HepG2 (cell line): ENCODE results near the gene ZDHHC16. TPM values are rescaled to one million over a fixed set of nuclear protein-coding genes. Genes with fewer than 3 reads are reported as not detected.
A peak's percentile ranks its signal among the peaks of the same experiment; 100 is the strongest.

Source experiments
- ATAC-seq: fragments of 200-7000 bp; cut with Tn5 transposase; 3 replicates; pipeline ENCODE4 v1.9.1; 2020; ENCODE audit warnings: mild to moderate bottlenecking, moderate library complexity
- BruUV-seq: library from RNA; stranded (reverse); fragments of 400-500 nt; replicated peaks from 2 replicates; lab custom pipeline; 2021; lab: Mats Ljungman, UMichigan
- CTCF ChIA-PET: fragments of 300-600 bp; formaldehyde crosslinking; extraction: SDS; loops from one replicate; lab custom pipeline; 2021; ENCODE audit warnings: low total read pairs, inconsistent platforms, low intra/inter-chr PET ratio; lab: Yijun Ruan, JAX
- POLR2A ChIA-PET: fragments of 350-600 bp; sonication (Branson Sonifier 250); formaldehyde crosslinking; loops from one replicate; lab custom pipeline; 2020; ENCODE audit warnings: antibody characterized with exemption, inconsistent platforms; lab: Yijun Ruan, JAX
- DNase-seq: peaks from one replicate; pipeline ENCODE4 v3.0.0-alpha.2; 2015; ENCODE audit warnings: low spot score
- FAIRE-seq: peaks from 3 replicates; lab custom pipeline; 2011; peaks lifted over from hg19 to GRCh38; lab: Jason Lieb, UNC
- H2AFZ ChIP-seq: one replicate; pipeline ENCODE4 v1.6.1; 2011; ENCODE audit warnings: low read length, inconsistent platforms
- H3K27ac ChIP-seq: fragments of 300-600 bp; 3 replicates; pipeline ENCODE4 v1.8.0; 2011; ENCODE audit warnings: mixed run types, mild to moderate bottlenecking, mixed read lengths, low read length, inconsistent platforms; ENCODE audit not compliant: insufficient read depth; ENCODE audit errors: extremely low read length
- H3K27me3 ChIP-seq, 2 experiments: fragments of 200-600 bp in 1 of 2; 2 replicates in 1 of 2; 3 replicates in 1 of 2; pipeline versions ENCODE4 v1.6.0 to v1.8.0; 2011; ENCODE audit warnings: low read length in 2 of 2, mild to moderate bottlenecking in 2 of 2, moderate library complexity in 2 of 2, inconsistent platforms in 1 of 2; ENCODE audit not compliant: insufficient read depth in 2 of 2, control insufficient read depth in 1 of 2
- H3K36me3 ChIP-seq, 2 experiments: fragments of 200-600 bp in 1 of 2; replicated peaks in 1 of 2; 2 replicates in 1 of 2; 3 replicates in 1 of 2; pipeline versions ENCODE4 v1.5.1 to v1.8.0; 2011; ENCODE audit warnings: low read length in 2 of 2, inconsistent platforms in 1 of 2; ENCODE audit not compliant: insufficient read depth in 2 of 2, control insufficient read depth in 1 of 2
- H3K4me1 ChIP-seq: 2 replicates; pipeline ENCODE4 v1.5.1; 2012; ENCODE audit warnings: low read length, inconsistent platforms; ENCODE audit not compliant: insufficient read depth
- H3K4me2 ChIP-seq: 2 replicates; pipeline ENCODE4 v1.6.0; 2011; ENCODE audit warnings: low read depth, low read length, inconsistent platforms
- H3K4me3 ChIP-seq, 3 experiments: fragments of 200-600 bp in 1 of 3; sonication (generic), shearing (Covaris generic) in 1 of 3; replicated peaks in 1 of 3; 2 replicates each; pipeline ENCODE4 v1.5.1; 2011 to 2016; ENCODE audit warnings: low read length in 3 of 3, inconsistent platforms in 2 of 3, low read depth in 2 of 3, mild to moderate bottlenecking in 2 of 3, control low read depth in 1 of 3, mixed read lengths in 1 of 3; ENCODE audit not compliant: insufficient read depth in 1 of 3
- H3K79me2 ChIP-seq: one replicate; pipeline ENCODE4 v1.6.1; 2011; ENCODE audit warnings: low read length, inconsistent platforms; ENCODE audit not compliant: insufficient read depth
- H3K9ac ChIP-seq: 2 replicates; pipeline ENCODE4 v1.6.0; 2011; ENCODE audit warnings: mild to moderate bottlenecking, low read depth, low read length, inconsistent platforms; ENCODE audit not compliant: insufficient read depth
- H3K9me3 ChIP-seq: 2 replicates; pipeline ENCODE4 v1.5.1; 2012; ENCODE audit warnings: mild to moderate bottlenecking, low read length
- H4K20me1 ChIP-seq: 2 replicates; pipeline ENCODE4 v1.6.0; 2011; ENCODE audit warnings: inconsistent platforms, mild to moderate bottlenecking, low read length, moderate library complexity; ENCODE audit not compliant: insufficient read depth
- DDIT3 ChIP-seq: sonication (generic); formaldehyde crosslinking; IDR thresholded peaks from 2 replicates; pipeline ENCODE4 v1.4.0; 2020; ENCODE audit warnings: mild to moderate bottlenecking, missing genetic modification reagents
- KDM4B ChIP-seq: sonication (generic); formaldehyde crosslinking; IDR thresholded peaks from 2 replicates; pipeline ENCODE4 v1.4.0; 2020; ENCODE audit warnings: missing genetic modification reagents
- MYPOP ChIP-seq: sonication (generic); formaldehyde crosslinking; IDR thresholded peaks from 2 replicates; pipeline ENCODE4 v1.8.1; 2023; ENCODE audit warnings: mild to moderate bottlenecking, moderate library complexity, missing genetic modification reagents
- NAIF1 ChIP-seq: sonication (generic); formaldehyde crosslinking; IDR thresholded peaks from 2 replicates; pipeline ENCODE4 v1.5.0; 2020; ENCODE audit warnings: mild to moderate bottlenecking, missing genetic modification reagents, borderline replicate concordance
- RERE ChIP-seq: IDR thresholded peaks from 2 replicates; pipeline ENCODE4 v1.6.1; 2016; ENCODE audit warnings: low read depth, missing genetic modification reagents, missing compliant biosample characterization
- SOX6 ChIP-seq, 2 experiments: fragments of 450-650 bp in 1 of 2; sonication (generic) in 1 of 2; formaldehyde crosslinking in 1 of 2; IDR thresholded peaks; 2 replicates each; pipeline versions ENCODE4 v1.4.0 to v1.6.1; 2017 to 2020; ENCODE audit warnings: antibody characterized with exemption in 1 of 2, mild to moderate bottlenecking in 1 of 2, missing genetic modification reagents in 1 of 2
- STAG1 ChIP-seq: sonication (generic); formaldehyde crosslinking; IDR thresholded peaks from 2 replicates; pipeline ENCODE4 v1.4.0; 2020; ENCODE audit warnings: missing genetic modification reagents
- ZNF143 ChIP-seq: sonication (generic); formaldehyde crosslinking; IDR thresholded peaks from 2 replicates; pipeline ENCODE4 v1.4.0; 2020; ENCODE audit warnings: missing genetic modification reagents
- ZNF260 ChIP-seq: sonication (generic); formaldehyde crosslinking; IDR thresholded peaks from 2 replicates; pipeline ENCODE4 v1.4.0; 2020; ENCODE audit warnings: missing genetic modification reagents, low read depth, mild to moderate bottlenecking, borderline replicate concordance
- ZNF558 ChIP-seq: sonication (generic); formaldehyde crosslinking; IDR thresholded peaks from 2 replicates; pipeline ENCODE4 v1.9.0; 2022; ENCODE audit warnings: mild to moderate bottlenecking, missing genetic modification reagents, borderline replicate concordance
- ZNF674 ChIP-seq: sonication (generic); formaldehyde crosslinking; IDR thresholded peaks from 2 replicates; pipeline ENCODE4 v1.5.0; 2020; ENCODE audit warnings: low read depth, mild to moderate bottlenecking, missing genetic modification reagents
- ZNF879 ChIP-seq: sonication (generic); formaldehyde crosslinking; IDR thresholded peaks from 2 replicates; pipeline ENCODE4 v1.8.1; 2023; ENCODE audit warnings: missing genetic modification reagents
- WGBS: methylation state at CpG from one replicate; pipeline ENCODE4 v1.1.6; 2017; ENCODE audit warnings: low lambda C conversion rate; 5-methylcytosine and 5-hydroxymethylcytosine counted together
- in situ Hi-C: cut with HindIII; loops from 2 replicates; pipeline ENCODE4 v1.10.0; 2017; ENCODE audit warnings: low pct_unique_long_range_greater_than_20kb; ENCODE audit not compliant: extremely low pct_ligation_motif_present
- intact Hi-C: fragments of 100-400 bp; cut with micrococcal nuclease; formaldehyde crosslinking; loops from one replicate; pipeline ENCODE4 v1.10.0; 2022; ENCODE audit not compliant: unreplicated experiment
- polyA plus RNA-seq, 8 experiments: library from polyadenylated mRNA; depleted of rRNA in 3 of 8; stranded (reverse) in 7 of 8; unstranded in 1 of 8; fragments of >200 nt; fragmentation: Illumina TruSeq in 4 of 8; extraction: Trizol in 4 of 8; gene quantifications; 2 replicates each; pipeline versions ENCODE4 v1.2.1 to v1.2.3, GENCODE V29; 2011 to 2016; ENCODE audit warnings: low read depth in 4 of 8, missing spikeins in 1 of 8, mixed read lengths in 1 of 8; ENCODE audit not compliant: insufficient read depth in 1 of 8
- total RNA-seq, 5 experiments: library from RNA; depleted of rRNA; stranded (reverse); fragments of >200 nt; fragmentation: Illumina TruSeq; extraction: Trizol; gene quantifications; 2 replicates each; pipeline ENCODE4 v1.2.3, GENCODE V29; 2016; ENCODE audit warnings: low read depth in 1 of 5
- TF ChIP-seq, protein P1 (sequence below): sonication (generic); formaldehyde crosslinking; IDR thresholded peaks from 2 replicates; pipeline ENCODE4 v1.8.0; 2022; ENCODE audit warnings: missing genetic modification reagents, mild to moderate bottlenecking, moderate library complexity, borderline replicate concordance

Gene ZDHHC16
- total and polyA plus RNA-seq, 2 of the 13 experiments (the other 11 are each of a cell fraction or from before 2014, with no cell fraction given), result 40.8 to 41.8 TPM

- peak; percentile 95 for ATAC-seq
- peaks cover 54% of the 10 kb centered on the region for H3K4me1 ChIP-seq
- WGBS, result 0% methylated on average over 9 of the region's 66 CpGs
- TF ChIP-seq ZNF558 (CRISPR knock-in tag), result no peak
- TF ChIP-seq ZNF143 (CRISPR knock-in tag), result no peak
- no peak for TF ChIP-seq NAIF1 (CRISPR knock-in tag)
- TF ChIP-seq, protein P1, sequence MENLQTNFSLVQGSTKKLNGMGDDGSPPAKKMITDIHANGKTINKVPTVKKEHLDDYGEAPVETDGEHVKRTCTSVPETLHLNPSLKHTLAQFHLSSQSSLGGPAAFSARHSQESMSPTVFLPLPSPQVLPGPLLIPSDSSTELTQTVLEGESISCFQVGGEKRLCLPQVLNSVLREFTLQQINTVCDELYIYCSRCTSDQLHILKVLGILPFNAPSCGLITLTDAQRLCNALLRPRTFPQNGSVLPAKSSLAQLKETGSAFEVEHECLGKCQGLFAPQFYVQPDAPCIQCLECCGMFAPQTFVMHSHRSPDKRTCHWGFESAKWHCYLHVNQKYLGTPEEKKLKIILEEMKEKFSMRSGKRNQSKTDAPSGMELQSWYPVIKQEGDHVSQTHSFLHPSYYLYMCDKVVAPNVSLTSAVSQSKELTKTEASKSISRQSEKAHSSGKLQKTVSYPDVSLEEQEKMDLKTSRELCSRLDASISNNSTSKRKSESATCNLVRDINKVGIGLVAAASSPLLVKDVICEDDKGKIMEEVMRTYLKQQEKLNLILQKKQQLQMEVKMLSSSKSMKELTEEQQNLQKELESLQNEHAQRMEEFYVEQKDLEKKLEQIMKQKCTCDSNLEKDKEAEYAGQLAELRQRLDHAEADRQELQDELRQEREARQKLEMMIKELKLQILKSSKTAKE (CRISPR knock-in tag), result no peak
- no peak for TF ChIP-seq DDIT3 (CRISPR knock-in tag)
- no peak for TF ChIP-seq STAG1 (CRISPR knock-in tag)
- TF ChIP-seq RERE (CRISPR knock-in tag), result 0 out of 2 replicates have a peak, but pooled peaks have one; percentile 4
- TF ChIP-seq ZNF879, result no peak
- TF ChIP-seq KDM4B (CRISPR knock-in tag), result no peak
- TF ChIP-seq ZNF260, result 0 out of 2 replicates have a peak, but pooled peaks have one; percentile 69
- TF ChIP-seq ZNF674, result no peak; the same call in 1 of the 2 replicates
- TF ChIP-seq SOX6 (IDR thresholded peaks at IDR 0.05), result no peak
- no peak for TF ChIP-seq SOX6 (CRISPR knock-in tag; IDR thresholded peaks at IDR 0.05)
- TF ChIP-seq MYPOP (CRISPR knock-in tag), result 0 out of 2 replicates have a peak, but pooled peaks have one; percentile 14
These were observed 53.0 kb downstream of the ZDHHC16 start, which contains the start of gene UBTD1 for GRCh38 chr10:97498841-97499560. TSS of gene UBTD1 (plus strand) at chr10:97498924. CDS start at chr10:97499204, 280 bp downstream.

More at GRCh38 chr10:97498841-97499560, 53.0 kb downstream of the ZDHHC16 start, which contains the start of gene UBTD1:
- Histone ChIP-seq H3K36me3 (no peaks in the 10 kb centered on the region; a peak in 1 of 5 replicates), H3K79me2 (peaks cover 44% of the 10 kb centered on the region), H3K4me2 (peak within 1 kb of the TSS; percentile 91), H3K9me3 (no peaks in the 10 kb centered on the region), H3K9ac (peak within 1 kb of the TSS; percentile 92), H3K27me3 (no peaks in the 10 kb centered on the region; a peak in 1 of 5 replicates), H3K27ac (peak within 1 kb of the TSS; percentile 90), H3K4me3 (peak within 1 kb of the TSS; percentile 67 to 90 (median 89)), H2AFZ (peak within 1 kb of the TSS; percentile 1), H4K20me1 (peaks cover 21% of the 10 kb centered on the region)
- POLR2A ChIA-PET, result interaction anchor here (0.7 to 1.7 kb wide), 9 partner anchors 9 to 188 kb away, joined by 3 to 5 read pairs (median 4); partner anchors contain the start of gene AVPI1
- intact Hi-C loops, result loop anchor here (2.0 kb wide), 1 partner anchor 54 kb away; no protein-coding TSS in a partner anchor
- no peak for FAIRE-seq
- no TSS peak for BruUV-seq
- in situ Hi-C loops, result no loop called here
- DNase-seq, result peak; percentile 19
- CTCF ChIA-PET, result no interaction called here
